ENCODE data around the gene RGS21.
"Not testable (repeated sequence)": the region's sequence is repeated elsewhere in the genome, so short reads cannot be mapped to it uniquely, and the experiment has no call there.

RGS21 gene, protein sequence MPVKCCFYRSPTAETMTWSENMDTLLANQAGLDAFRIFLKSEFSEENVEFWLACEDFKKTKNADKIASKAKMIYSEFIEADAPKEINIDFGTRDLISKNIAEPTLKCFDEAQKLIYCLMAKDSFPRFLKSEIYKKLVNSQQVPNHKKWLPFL

GRCh38 chr1:192316942-192317450, at the start of gene RGS21:
Gene RGS21, plus strand, starts transcription at chr1:192316992. Its CDS starts 26,045 bp downstream, at chr1:192343037.
- DNase-seq = no peak

DNA sequence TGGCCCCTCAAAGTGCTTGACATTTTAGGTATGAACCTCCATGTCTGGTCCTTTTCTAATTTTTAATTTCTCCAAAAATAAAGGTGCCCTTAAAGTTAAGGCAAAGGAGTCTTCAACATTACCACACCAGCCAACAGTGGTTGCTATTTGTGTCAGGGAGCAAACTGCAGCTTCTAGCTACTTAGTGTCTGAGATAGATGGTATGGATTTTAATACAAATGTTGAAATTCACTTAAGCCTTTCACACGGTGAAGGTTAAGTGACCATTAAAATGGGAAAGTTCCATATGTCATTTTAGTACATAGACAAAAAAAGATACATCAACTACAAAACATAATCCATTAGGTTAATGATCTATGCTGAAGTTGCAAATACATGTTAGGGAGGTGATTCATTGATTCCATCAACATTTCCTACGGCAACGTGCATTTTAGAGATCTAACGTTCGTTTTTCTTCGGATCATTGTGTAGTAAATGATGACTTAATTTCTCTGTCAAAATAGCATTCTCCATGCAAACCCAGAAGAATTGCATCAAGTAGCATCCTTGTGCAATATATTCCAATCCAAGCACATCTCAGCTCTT, 48.2 kb upstream of the RGS21 start:
- no peak for DNase-seq

GRCh38 chr1:192270398-192270797, 46.4 kb upstream of the RGS21 start:
- DNase-seq = no peak

GRCh38 chr1:192272732-192273131, 44.1 kb upstream of the RGS21 start:
- DNase-seq = no peak

- DNase-seq = no peak
These were observed 42.2 kb upstream of the RGS21 start for GRCh38 chr1:192274588-192274987.

GRCh38 chr1:192277635-192278034, 39.2 kb upstream of the RGS21 start:
- no peak for DNase-seq

DNA sequence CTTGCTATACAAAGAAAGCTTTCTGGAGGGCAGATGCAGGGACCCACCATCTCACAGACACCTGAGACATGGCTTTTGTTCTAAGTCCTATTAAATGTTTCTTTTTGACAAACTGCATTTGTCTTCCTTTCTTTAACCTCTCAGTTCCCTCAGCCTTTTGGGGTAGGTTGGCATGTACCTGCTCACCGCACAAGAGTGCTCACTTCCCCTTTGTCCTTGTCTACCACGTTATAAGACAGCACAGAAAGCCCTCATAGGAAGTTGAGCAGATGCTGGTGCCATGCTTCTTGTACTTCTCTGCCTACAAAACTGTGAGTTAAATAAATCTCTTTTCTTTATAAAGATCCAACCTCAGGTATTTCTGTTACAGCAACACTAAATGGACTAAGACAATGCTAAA, 31.9 kb upstream of the RGS21 start:
- DNase-seq = no peak

- no peak for DNase-seq
These were observed 13.8 kb upstream of the RGS21 start for GRCh38 chr1:192303029-192303428.

GRCh38 chr1:192308314-192308713, 8.5 kb upstream of the RGS21 start:
- DNase-seq = not testable (repeated sequence)

GRCh38 chr1:192311281-192311680, 5.5 kb upstream of the RGS21 start:
- DNase-seq = peak; percentile 10

GRCh38 chr1:192327997-192328396, 11.2 kb downstream of the RGS21 start:
- DNase-seq = no peak

GRCh38 chr1:192342842-192343241, 26.1 kb downstream of the RGS21 start:
- DNase-seq = no peak

DNA sequence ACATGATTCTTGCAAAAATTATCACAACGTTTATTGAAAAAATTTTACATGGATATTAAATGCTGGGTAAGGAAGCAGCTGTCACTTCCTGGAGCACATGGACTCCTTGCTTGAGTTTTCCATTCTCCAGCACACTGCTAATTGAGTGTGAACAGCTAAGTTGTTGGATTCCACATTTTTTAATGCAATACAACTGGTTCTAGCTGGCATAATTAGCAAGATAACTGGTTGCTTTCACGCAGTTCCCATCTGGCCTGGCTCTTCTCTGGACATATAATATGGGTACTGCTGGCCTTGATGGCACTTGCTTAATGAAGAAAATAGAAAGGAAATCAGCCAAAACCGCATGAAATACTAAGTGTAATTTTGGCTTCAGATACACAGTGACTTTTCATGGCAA, 26.6 kb downstream of the RGS21 start:
- DNase-seq = no peak

GRCh38 chr1:192349314-192349713, 32.5 kb downstream of the RGS21 start:
- no peak for DNase-seq

- DNase-seq = peak; percentile 52
These were observed 33.6 kb downstream of the RGS21 start for GRCh38 chr1:192350356-192350755.

GRCh38 chr1:192351550-192351949, 34.8 kb downstream of the RGS21 start:
- no peak for DNase-seq

- DNase-seq = no peak
These were observed 41.1 kb downstream of the RGS21 start for GRCh38 chr1:192357924-192358323.

DNA sequence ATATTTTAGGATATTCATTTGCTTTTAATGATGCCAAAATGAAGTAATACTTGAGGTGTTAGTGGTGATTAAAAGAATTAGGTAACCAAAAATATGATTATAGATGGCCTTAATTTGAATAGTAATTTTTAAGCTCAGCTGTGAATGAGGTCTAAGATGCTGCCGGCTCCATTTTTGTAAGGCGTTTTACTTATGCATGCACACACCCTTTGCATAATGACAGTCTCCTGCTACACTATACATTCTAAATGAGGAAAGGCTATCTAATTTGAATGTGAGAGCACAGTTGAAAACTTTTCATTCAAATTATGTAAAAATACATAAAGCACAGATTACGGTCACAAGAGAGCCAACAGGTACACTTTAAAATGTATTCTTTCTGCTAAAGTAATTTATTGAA, 41.6 kb downstream of the RGS21 start:
- no peak for DNase-seq

- DNase-seq = no peak
These were observed 42.0 kb downstream of the RGS21 start for GRCh38 chr1:192358822-192359221.

- DNase-seq = peak; percentile 8
These were observed 46.4 kb downstream of the RGS21 start for GRCh38 chr1:192363177-192363576.

- peak; percentile 30 for DNase-seq
These were observed 50.6 kb downstream of the RGS21 start for GRCh38 chr1:192367436-192367835.

DNA sequence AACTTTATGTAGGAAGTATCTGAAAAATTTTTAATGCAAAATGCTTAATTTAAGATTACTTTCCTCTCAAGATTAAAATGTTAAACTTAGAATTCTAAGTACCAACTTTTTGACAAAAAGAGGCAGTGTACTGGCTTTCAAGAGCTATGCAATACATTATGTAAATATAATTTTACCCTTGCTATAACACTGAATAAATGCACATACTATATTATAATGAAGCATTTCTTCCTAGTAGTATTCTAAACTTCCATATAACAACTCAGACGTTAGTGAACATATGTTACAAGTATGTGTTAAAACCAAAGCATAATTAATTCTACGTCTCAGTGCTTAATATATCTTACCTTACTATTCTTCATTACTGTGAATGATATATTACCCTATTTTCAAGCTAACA, 58.5 kb downstream of the RGS21 start:
- DNase-seq = no peak

GRCh38 chr1:192376374-192376773, 59.6 kb downstream of the RGS21 start:
- no peak for DNase-seq

DNA sequence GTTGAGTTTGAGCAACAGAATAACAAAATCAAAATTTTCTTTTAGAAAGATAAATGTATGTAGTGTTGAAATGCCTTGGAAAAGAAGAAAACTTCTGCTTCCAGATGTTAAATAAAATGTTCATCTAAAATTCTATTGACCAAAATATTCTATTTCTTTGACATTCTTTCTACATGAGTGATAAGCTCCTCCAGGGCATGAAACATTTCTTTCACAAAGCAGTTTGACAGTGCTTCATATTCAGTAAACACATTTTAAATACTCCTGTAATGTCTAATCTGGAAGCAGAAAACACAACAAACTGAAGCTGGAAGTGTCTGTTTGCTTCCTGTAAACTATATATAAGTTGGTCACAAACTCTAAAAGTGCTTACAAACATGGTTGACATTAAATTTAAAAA, 61.5 kb downstream of the RGS21 start:
- DNase-seq = no peak

DNA sequence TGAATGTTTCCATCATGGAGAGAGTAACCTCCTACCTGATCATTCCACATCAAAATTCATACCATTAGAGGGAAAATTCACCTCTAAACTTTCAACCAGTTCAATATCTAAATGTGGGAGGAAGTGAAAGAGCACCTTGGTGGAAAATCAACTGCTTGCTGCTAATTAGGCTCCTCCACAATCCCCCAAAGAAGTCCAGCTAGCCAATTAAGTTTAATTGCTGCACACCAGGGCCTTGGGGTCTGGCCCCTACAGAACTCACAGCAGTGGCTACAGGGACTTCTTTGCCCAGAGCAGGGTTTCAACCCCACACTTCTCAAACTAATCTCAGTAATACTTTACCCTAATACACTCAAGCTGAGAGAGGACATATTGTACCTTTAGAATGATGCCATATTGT, 62.1 kb downstream of the RGS21 start:
- peak; percentile 8 for DNase-seq
